ENCODE results near the gene ISCU.
"Not testable (repeated sequence)": the region's sequence is repeated elsewhere in the genome, so short reads cannot be mapped to it uniquely, and the experiment has no call there.

The ISCU gene

GRCh38 chr12:108590463-108590862, 28.1 kb downstream of the ISCU start:
- H3K27ac ChIP-seq (ENCODE audit: low read depth, low read length); H3K4me3 ChIP-seq (ENCODE audit: low read depth, low read length); H3K36me3 ChIP-seq (ENCODE audit: insufficient read depth, low read length); H3K79me2 ChIP-seq (ENCODE audit: control insufficient read depth, insufficient read depth, low read length, unreplicated experiment); H3K27me3 ChIP-seq (ENCODE audit: insufficient read depth, low read length); H2AFZ ChIP-seq (ENCODE audit: low read length, unreplicated experiment); H3K4me1 ChIP-seq (ENCODE audit: control insufficient read depth, insufficient read depth, low read length, unreplicated experiment): not testable (repeated sequence)

GRCh38 chr12:108591267-108591980, 29.0 kb downstream of the ISCU start:
- no peaks in the 10 kb centered on the region for H3K27me3 ChIP-seq (ENCODE audit: insufficient read depth, low read length)
- no peak overlapping the region for H2AFZ ChIP-seq (ENCODE audit: low read length, unreplicated experiment)
- no peak overlapping the region for H3K27ac ChIP-seq (ENCODE audit: low read depth, low read length)

GRCh38 chr12:108592033-108592909, 29.9 kb downstream of the ISCU start:
- Histone ChIP-seq H3K4me1 (ENCODE audit: control insufficient read depth, insufficient read depth, low read length, unreplicated experiment) (no peaks in the 10 kb centered on the region), H3K79me2 (ENCODE audit: control insufficient read depth, insufficient read depth, low read length, unreplicated experiment) (no peaks in the 10 kb centered on the region), H3K36me3 (ENCODE audit: insufficient read depth, low read length) (no peaks in the 10 kb centered on the region), H2AFZ (ENCODE audit: low read length, unreplicated experiment) (no peak overlapping the region), H3K27ac (ENCODE audit: low read depth, low read length) (no peak overlapping the region), H3K4me3 (ENCODE audit: low read depth, low read length) (no peak overlapping the region), H3K27me3 (ENCODE audit: insufficient read depth, low read length) (no peaks in the 10 kb centered on the region)

More at GRCh38 chr12:108591267-108591980, 29.0 kb downstream of the ISCU start:
- no peaks in the 10 kb centered on the region for H3K36me3 ChIP-seq (ENCODE audit: insufficient read depth, low read length)
- no peak overlapping the region for H3K4me3 ChIP-seq (ENCODE audit: low read depth, low read length)
- no peaks in the 10 kb centered on the region for H3K79me2 ChIP-seq (ENCODE audit: control insufficient read depth, insufficient read depth, low read length, unreplicated experiment)
- no peaks in the 10 kb centered on the region for H3K4me1 ChIP-seq (ENCODE audit: control insufficient read depth, insufficient read depth, low read length, unreplicated experiment)

- H3K79me2 ChIP-seq (ENCODE audit: control insufficient read depth, insufficient read depth, low read length, unreplicated experiment), result no peaks in the 10 kb centered on the region
- no peaks in the 10 kb centered on the region for H3K27me3 ChIP-seq (ENCODE audit: insufficient read depth, low read length)
- no peaks in the 10 kb centered on the region for H3K4me1 ChIP-seq (ENCODE audit: control insufficient read depth, insufficient read depth, low read length, unreplicated experiment)
- no peak overlapping the region for H3K27ac ChIP-seq (ENCODE audit: low read depth, low read length)
- H2AFZ ChIP-seq (ENCODE audit: low read length, unreplicated experiment), result no peak overlapping the region
- no peaks in the 10 kb centered on the region for H3K36me3 ChIP-seq (ENCODE audit: insufficient read depth, low read length)
- H3K4me3 ChIP-seq (ENCODE audit: low read depth, low read length), result no peak overlapping the region
Observed at GRCh38 chr12:108594323-108594903, 32.0 kb downstream of the ISCU start.

- Histone ChIP-seq H3K4me1 (ENCODE audit: control insufficient read depth, insufficient read depth, low read length, unreplicated experiment) (no peaks in the 10 kb centered on the region), H3K4me3 (ENCODE audit: low read depth, low read length) (no peak overlapping the region), H3K27ac (ENCODE audit: low read depth, low read length) (no peak overlapping the region), H3K79me2 (ENCODE audit: control insufficient read depth, insufficient read depth, low read length, unreplicated experiment) (no peaks in the 10 kb centered on the region), H3K36me3 (ENCODE audit: insufficient read depth, low read length) (no peaks in the 10 kb centered on the region), H3K27me3 (ENCODE audit: insufficient read depth, low read length) (no peaks in the 10 kb centered on the region), H2AFZ (ENCODE audit: low read length, unreplicated experiment) (no peak overlapping the region)
Observed at GRCh38 chr12:108594960-108595710, 32.7 kb downstream of the ISCU start.

- no peaks in the 10 kb centered on the region for H3K79me2 ChIP-seq (ENCODE audit: control insufficient read depth, insufficient read depth, low read length, unreplicated experiment)
- no peaks in the 10 kb centered on the region for H3K27me3 ChIP-seq (ENCODE audit: insufficient read depth, low read length)
- H3K36me3 ChIP-seq (ENCODE audit: insufficient read depth, low read length), result no peaks in the 10 kb centered on the region
- H3K4me1 ChIP-seq (ENCODE audit: control insufficient read depth, insufficient read depth, low read length, unreplicated experiment), result no peaks in the 10 kb centered on the region
- H2AFZ ChIP-seq (ENCODE audit: low read length, unreplicated experiment), result no peak overlapping the region
- no peak overlapping the region for H3K27ac ChIP-seq (ENCODE audit: low read depth, low read length)
- H3K4me3 ChIP-seq (ENCODE audit: low read depth, low read length), result no peak overlapping the region
Observed at GRCh38 chr12:108595711-108596647, 33.6 kb downstream of the ISCU start.

GRCh38 chr12:108596854-108597558, 34.6 kb downstream of the ISCU start:
- Histone ChIP-seq H3K4me1 (ENCODE audit: control insufficient read depth, insufficient read depth, low read length, unreplicated experiment) (no peaks in the 10 kb centered on the region), H3K27me3 (ENCODE audit: insufficient read depth, low read length) (no peaks in the 10 kb centered on the region), H3K27ac (ENCODE audit: low read depth, low read length) (no peak overlapping the region), H3K79me2 (ENCODE audit: control insufficient read depth, insufficient read depth, low read length, unreplicated experiment) (no peaks in the 10 kb centered on the region), H3K36me3 (ENCODE audit: insufficient read depth, low read length) (no peaks in the 10 kb centered on the region), H3K4me3 (ENCODE audit: low read depth, low read length) (peak overlapping the region; percentile 36; the same call in 1 of the 2 replicates), H2AFZ (ENCODE audit: low read length, unreplicated experiment) (no peak overlapping the region)

- no peaks in the 10 kb centered on the region for H3K36me3 ChIP-seq (ENCODE audit: insufficient read depth, low read length)
- no peaks in the 10 kb centered on the region for H3K79me2 ChIP-seq (ENCODE audit: control insufficient read depth, insufficient read depth, low read length, unreplicated experiment)
- no peaks in the 10 kb centered on the region for H3K27me3 ChIP-seq (ENCODE audit: insufficient read depth, low read length)
- H3K4me3 ChIP-seq (ENCODE audit: low read depth, low read length), result peak within 1 kb of the TSS; percentile 36; the same call in 1 of the 2 replicates
- no peaks in the 10 kb centered on the region for H3K4me1 ChIP-seq (ENCODE audit: control insufficient read depth, insufficient read depth, low read length, unreplicated experiment)
- no peak within 1 kb of the TSS for H2AFZ ChIP-seq (ENCODE audit: low read length, unreplicated experiment)
- H3K27ac ChIP-seq (ENCODE audit: low read depth, low read length), result no peak within 1 kb of the TSS
Observed at GRCh38 chr12:108597559-108598471, 35.4 kb downstream of the ISCU start, which contains the start of gene TMEM119. TMEM119 (minus strand) TSS chr12:108598084; CDS start chr12:108592383, 5,701 bp downstream.
